ENCODE measurements around the gene CRHR1. TPM values are rescaled to one million over a fixed set of nuclear protein-coding genes. Genes with fewer than 3 reads are reported as not detected.
A peak's percentile ranks its signal among the peaks of the same experiment; 100 is the strongest.

The CRHR1 gene
- total RNA-seq, 1 experiment from 2014 or later: not detected

DNA sequence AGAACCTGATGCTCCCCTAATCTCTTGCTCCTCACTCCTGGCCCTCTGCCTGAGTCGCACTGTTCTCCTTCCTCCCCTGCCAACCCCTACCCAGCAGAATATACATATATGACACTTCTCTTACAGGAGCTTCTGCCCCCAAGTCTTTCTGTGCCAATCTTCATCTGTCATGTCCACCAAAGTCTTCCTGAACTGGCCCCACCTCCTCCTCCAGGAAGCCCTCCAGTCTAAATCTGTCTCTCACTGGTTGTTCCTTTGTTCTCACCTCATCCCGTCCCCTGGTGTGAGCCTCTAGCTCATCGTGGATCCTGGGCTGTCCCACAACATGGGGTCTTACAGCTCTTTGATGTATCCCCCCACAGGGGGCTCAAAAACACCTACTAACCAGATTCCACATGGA is 8.3 kb downstream of the CRHR1 start:
- Histone ChIP-seq H3F3A (ENCODE audit: low read length, unreplicated experiment) (no peaks in the 10 kb centered on the region), H4K20me1 (ENCODE audit: low read length) (no peaks in the 10 kb centered on the region), H3K4me2 (ENCODE audit: low read length) (0 out of 2 replicates have a peak overlapping the region, but pooled peaks have one; percentile 8), H3K4me1 (ENCODE audit: insufficient read depth, low read length) (peaks cover 7% of the 10 kb centered on the region; the same call in 1 of the 2 replicates), H3K9ac (ENCODE audit: low read length) (no peak overlapping the region), H3K9me2 (replicated peaks; ENCODE audit: low read length) (no peaks in the 10 kb centered on the region), H3K4me3 (ENCODE audit: low read length) (no peak overlapping the region), H3K27me3 (ENCODE audit: low read length) (peaks cover 60% of the 10 kb centered on the region), H3K79me2 (ENCODE audit: low read length) (no peaks in the 10 kb centered on the region), H3K36me3 (ENCODE audit: low read depth, low read length) (no peaks in the 10 kb centered on the region), H3K27ac (ENCODE audit: low read length) (no peak overlapping the region), H3K9me3 (ENCODE audit: low read length) (no peaks in the 10 kb centered on the region), H2AFZ (ENCODE audit: low read length) (no peak overlapping the region)
- DNase-seq: no peak
- intact Hi-C loops (cut with micrococcal nuclease): no loop called here
- no peak for ATAC-seq
- BruUV-seq (replicated peaks): no TSS peak
- TF ChIP-seq EZH2 (IDR thresholded peaks at IDR 0.05; ENCODE audit: low read length, unreplicated experiment) (no peak), EZH2phosphoT487 (IDR thresholded peaks at IDR 0.05; ENCODE audit: borderline replicate concordance, low read length) (no peak)
- TF ChIP-seq, protein P1, sequence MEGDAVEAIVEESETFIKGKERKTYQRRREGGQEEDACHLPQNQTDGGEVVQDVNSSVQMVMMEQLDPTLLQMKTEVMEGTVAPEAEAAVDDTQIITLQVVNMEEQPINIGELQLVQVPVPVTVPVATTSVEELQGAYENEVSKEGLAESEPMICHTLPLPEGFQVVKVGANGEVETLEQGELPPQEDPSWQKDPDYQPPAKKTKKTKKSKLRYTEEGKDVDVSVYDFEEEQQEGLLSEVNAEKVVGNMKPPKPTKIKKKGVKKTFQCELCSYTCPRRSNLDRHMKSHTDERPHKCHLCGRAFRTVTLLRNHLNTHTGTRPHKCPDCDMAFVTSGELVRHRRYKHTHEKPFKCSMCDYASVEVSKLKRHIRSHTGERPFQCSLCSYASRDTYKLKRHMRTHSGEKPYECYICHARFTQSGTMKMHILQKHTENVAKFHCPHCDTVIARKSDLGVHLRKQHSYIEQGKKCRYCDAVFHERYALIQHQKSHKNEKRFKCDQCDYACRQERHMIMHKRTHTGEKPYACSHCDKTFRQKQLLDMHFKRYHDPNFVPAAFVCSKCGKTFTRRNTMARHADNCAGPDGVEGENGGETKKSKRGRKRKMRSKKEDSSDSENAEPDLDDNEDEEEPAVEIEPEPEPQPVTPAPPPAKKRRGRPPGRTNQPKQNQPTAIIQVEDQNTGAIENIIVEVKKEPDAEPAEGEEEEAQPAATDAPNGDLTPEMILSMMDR (conservative IDR thresholded peaks at IDR 0.05; ENCODE audit: low read depth, low read length): no peak
- ChIA-PET POLR2A (ENCODE audit: unreplicated experiment) (interaction anchor here (0.6 kb wide), 1 partner anchor 8 kb away, joined by 4 read pairs; no protein-coding TSS in a partner anchor), CTCF (no interaction called here)

DNA sequence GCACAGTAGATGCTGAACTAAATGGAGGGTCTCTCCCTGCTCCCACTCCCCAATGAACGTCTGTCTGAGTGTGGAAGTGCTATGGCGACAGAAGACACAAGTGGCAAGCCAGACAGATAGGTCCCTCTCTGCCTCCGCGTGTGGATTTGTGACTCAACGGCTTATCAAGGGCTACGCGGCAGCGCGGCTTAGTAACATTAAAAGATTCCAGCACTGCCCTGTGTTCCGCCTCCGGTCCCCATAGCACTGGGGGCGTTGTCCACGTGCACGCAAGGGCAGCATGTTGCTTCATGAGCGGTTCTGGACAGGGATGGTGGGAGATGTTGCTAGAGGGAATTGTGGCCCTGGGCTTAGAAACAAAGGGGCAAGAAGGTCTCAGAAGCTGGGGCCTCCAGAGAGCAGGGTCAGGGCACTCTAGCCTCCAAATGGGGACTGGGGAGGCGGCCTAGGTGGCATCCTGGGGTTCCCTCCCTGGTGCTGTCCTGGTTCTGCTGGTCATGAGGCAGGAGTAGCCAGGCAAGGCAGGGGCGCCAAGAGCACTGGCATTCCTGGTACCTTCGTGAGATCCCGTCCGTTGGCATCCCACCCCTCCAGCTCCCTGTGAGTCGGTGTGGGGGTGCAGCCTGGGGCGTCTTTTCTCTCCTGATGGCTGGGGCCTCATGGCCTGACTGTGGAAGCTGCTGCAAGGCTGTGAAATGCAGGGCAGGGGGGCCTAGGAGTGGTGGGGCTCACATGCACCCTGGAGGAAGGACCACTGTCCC is 9.1 kb downstream of the CRHR1 start:
- Histone ChIP-seq H4K20me1 (ENCODE audit: low read length) (no peaks in the 10 kb centered on the region), H3K9me2 (replicated peaks; ENCODE audit: low read length) (no peaks in the 10 kb centered on the region), H3K9me3 (ENCODE audit: low read length) (no peaks in the 10 kb centered on the region), H3K79me2 (ENCODE audit: low read length) (no peaks in the 10 kb centered on the region), H3K36me3 (ENCODE audit: low read depth, low read length) (no peaks in the 10 kb centered on the region), H3K4me3 (ENCODE audit: low read length) (no peak overlapping the region), H3K4me1 (ENCODE audit: insufficient read depth, low read length) (peaks cover 7% of the 10 kb centered on the region; the same call in 1 of the 2 replicates), H3K27ac (ENCODE audit: low read length) (no peak overlapping the region), H3F3A (ENCODE audit: low read length, unreplicated experiment) (no peaks in the 10 kb centered on the region), H2AFZ (ENCODE audit: low read length) (no peak overlapping the region), H3K9ac (ENCODE audit: low read length) (no peak overlapping the region), H3K4me2 (ENCODE audit: low read length) (no peak overlapping the region), H3K27me3 (ENCODE audit: low read length) (peaks cover 53% of the 10 kb centered on the region)
- BruUV-seq (replicated peaks): no TSS peak
- DNase-seq (no peak), ATAC-seq (no peak)
- POLR2A ChIA-PET (ENCODE audit: unreplicated experiment): no interaction called here
- intact Hi-C loops (cut with micrococcal nuclease): no loop called here
- TF ChIP-seq EZH2phosphoT487 (IDR thresholded peaks at IDR 0.05; ENCODE audit: borderline replicate concordance, low read length) (no peak), EZH2 (IDR thresholded peaks at IDR 0.05; ENCODE audit: low read length, unreplicated experiment) (no peak)
- TF ChIP-seq, protein P1 (conservative IDR thresholded peaks at IDR 0.05; ENCODE audit: low read depth, low read length): no peak
- CTCF ChIA-PET: interaction anchor here (0.6 kb wide), 1 partner anchor 1459 kb away, joined by 4 read pairs; no protein-coding TSS in a partner anchor

DNA sequence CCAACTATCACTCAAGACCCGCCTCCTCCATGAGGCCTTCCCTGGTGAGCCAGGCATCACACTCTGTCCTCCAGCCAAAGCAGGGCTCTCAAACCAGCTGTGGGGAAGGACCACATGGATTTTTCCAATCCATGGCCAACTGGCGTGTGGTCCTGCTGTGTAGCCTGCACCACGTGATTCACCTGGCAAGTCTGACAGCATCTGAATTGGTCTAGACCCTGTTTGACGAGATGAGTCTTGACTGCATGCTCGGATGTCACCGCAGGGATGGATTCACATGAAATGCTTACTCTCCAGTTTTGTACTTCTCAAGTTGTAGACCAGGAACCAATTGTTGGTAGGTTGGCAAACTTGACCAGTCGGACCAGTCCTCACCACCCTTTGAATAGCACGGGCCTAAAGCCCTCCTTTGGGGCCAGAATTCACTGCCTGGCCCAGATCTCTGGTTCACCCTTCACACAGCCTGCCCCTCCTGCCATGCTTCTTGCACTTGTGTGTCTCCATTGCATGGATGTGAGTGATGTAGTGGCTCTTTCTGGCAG is 9.9 kb downstream of the CRHR1 start:
- POLR2A ChIA-PET (ENCODE audit: unreplicated experiment): no interaction called here
- BruUV-seq (replicated peaks): no TSS peak

More for the DNA sequence above, 9.9 kb downstream of the CRHR1 start:
- H3K79me2 ChIP-seq (ENCODE audit: low read length): no peaks in the 10 kb centered on the region
- H3K27ac ChIP-seq (ENCODE audit: low read length): no peak overlapping the region
- no peak overlapping the region for H3K9ac ChIP-seq (ENCODE audit: low read length)
- no peaks in the 10 kb centered on the region for H3F3A ChIP-seq (ENCODE audit: low read length, unreplicated experiment)
- no peaks in the 10 kb centered on the region for H3K9me2 ChIP-seq (replicated peaks; ENCODE audit: low read length)
- H3K36me3 ChIP-seq (ENCODE audit: low read depth, low read length): no peaks in the 10 kb centered on the region
- no peaks in the 10 kb centered on the region for H4K20me1 ChIP-seq (ENCODE audit: low read length)
- intact Hi-C loops (cut with micrococcal nuclease): no loop called here
- peaks cover 48% of the 10 kb centered on the region for H3K27me3 ChIP-seq (ENCODE audit: low read length)
- no peak overlapping the region for H2AFZ ChIP-seq (ENCODE audit: low read length)
- DNase-seq: no peak
- no peaks in the 10 kb centered on the region for H3K9me3 ChIP-seq (ENCODE audit: low read length)
- H3K4me3 ChIP-seq (ENCODE audit: low read length): no peak overlapping the region
- CTCF ChIA-PET: no interaction called here
- H3K4me1 ChIP-seq (ENCODE audit: insufficient read depth, low read length): peaks cover 7% of the 10 kb centered on the region; the same call in 1 of the 2 replicates
- no peak for ATAC-seq
- H3K4me2 ChIP-seq (ENCODE audit: low read length): no peak overlapping the region
- TF ChIP-seq, protein P1 (conservative IDR thresholded peaks at IDR 0.05; ENCODE audit: low read depth, low read length): no peak
- no peak for TF ChIP-seq EZH2 (IDR thresholded peaks at IDR 0.05; ENCODE audit: low read length, unreplicated experiment)
- TF ChIP-seq EZH2phosphoT487 (IDR thresholded peaks at IDR 0.05; ENCODE audit: borderline replicate concordance, low read length): no peak

All from PC-3 (cell line).